Epithelial cell of prostate (primary cell): ENCODE measurements around the gene GYS2.
A peak's percentile ranks its signal among the peaks of the same experiment; 100 is the strongest.

Experiments used
- DNase-seq: peaks from one replicate; pipeline ENCODE4 v3.0.0-alpha.2; 2011; ENCODE audit warnings: low read depth, low spot score
- H3K27ac ChIP-seq: fragments of 450-650 bp; 2 replicates; pipeline ENCODE4 v1.5.1; 2017; ENCODE audit warnings: mild to moderate bottlenecking

Gene GYS2

DNA sequence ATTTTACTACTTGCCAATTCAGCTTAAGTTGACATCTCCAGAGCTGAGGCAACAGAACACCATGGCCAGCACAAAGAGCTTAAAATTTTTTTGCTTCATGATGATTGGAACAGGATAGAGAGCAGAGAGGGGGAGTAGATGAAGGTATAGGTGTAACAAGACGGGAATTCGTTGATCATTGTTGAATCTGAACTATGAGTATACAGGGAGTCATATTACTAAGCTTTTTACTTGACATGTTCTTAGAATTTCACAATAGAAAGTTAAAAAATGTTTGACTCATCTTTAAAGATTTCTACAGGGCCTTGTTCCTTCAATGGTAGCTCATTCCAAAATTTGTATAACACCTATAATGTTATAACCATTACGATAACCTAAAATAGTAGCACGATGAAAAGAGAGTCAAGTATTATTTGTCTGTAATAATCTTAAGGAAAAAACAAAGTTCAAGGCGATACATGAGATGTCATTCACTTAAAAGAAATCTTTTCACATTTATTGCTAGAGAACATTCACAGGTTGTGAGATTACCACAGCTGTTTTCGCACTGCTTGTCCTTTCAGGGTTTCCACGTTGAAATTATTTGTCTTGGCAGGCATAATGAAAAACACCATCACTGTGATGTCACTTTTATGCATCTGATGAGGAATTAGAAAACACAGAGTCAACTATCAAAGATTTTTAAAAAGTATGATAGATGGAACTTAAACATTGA is 44.6 kb downstream of the GYS2 start:
- H3K27ac ChIP-seq = peak overlapping the region; percentile 72
- peak; percentile 49 for DNase-seq

DNA sequence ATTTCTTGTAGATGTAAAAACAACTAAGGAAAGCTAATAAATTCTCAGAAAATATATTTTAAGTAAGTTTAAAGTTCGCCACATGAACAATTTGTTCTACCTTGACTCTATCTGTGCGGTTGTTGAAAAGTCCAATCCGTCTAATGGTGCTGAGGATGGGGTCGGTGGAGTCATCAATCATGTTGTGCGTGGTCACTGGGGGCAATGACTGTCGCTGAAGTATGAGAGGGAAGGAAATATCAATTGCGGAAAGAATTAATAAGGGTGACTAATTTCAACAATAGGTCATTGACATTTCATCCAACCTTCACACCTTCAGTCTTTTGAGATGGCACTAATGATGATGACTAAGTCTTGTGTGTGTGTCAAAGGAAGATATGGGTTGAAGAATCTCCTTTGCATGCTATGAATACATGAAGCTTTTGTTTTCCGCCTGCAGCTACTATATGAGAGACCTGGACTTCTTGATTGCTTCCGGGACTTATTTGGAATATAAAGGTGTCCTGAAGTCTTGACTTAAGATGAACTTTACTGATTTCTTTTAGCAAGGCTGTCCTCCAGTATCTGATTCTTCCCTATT is 46.5 kb downstream of the GYS2 start:
- DNase-seq = no peak

DNA sequence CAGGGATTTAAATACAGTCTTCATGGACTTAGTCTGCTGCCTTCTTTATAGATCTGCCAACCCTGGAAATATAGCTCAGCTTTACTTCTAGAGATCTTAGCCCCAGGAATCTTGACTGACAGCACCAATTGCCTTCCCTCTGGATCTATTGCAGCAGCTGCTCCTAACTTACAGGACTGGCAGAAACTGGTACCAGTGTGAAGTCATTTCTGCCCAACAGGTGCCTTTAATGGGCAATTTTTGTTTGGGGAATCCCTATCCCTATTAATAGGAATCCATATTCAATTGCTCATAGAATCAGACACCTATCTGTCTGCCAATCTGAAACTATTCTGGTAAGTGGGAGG is 51.3 kb downstream of the GYS2 start:
- no peak overlapping the region for H3K27ac ChIP-seq

More for the DNA sequence above, 46.5 kb downstream of the GYS2 start:
- no peak overlapping the region for H3K27ac ChIP-seq

DNA sequence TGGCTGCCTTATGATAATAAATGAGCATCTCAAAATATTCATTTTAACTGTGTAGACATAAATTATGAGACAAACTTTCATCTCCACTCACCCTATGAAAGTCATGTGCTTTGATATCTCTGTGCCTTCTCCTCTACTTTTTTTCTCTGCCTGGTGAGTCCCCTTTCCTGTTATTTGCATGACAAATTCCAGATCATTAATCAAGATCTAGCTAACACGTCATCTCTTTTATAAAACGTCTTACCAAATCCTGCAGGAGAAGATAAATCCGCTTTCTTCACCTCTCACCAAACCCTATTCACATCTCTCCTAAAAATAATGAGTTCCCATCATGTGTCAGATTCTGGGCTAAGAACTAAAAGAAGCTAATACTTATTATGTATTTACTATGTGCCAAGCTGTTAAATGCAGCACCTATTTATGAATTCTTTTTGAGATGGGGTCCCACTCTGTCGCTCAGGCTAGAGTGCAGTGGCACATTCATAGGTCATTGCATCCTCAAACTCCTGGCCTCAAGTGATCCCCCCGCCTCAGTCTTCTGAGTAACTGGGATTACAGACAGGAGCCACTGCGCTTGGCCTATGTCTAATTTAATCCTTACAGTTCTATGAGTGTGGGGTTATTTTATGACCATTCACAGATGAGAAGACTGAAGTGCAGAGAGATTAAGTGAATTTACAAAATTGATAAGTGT is 51.9 kb downstream of the GYS2 start:
- no peak for DNase-seq
- H3K27ac ChIP-seq = no peak overlapping the region

More for the DNA sequence above, 51.3 kb downstream of the GYS2 start:
- DNase-seq = no peak

DNA sequence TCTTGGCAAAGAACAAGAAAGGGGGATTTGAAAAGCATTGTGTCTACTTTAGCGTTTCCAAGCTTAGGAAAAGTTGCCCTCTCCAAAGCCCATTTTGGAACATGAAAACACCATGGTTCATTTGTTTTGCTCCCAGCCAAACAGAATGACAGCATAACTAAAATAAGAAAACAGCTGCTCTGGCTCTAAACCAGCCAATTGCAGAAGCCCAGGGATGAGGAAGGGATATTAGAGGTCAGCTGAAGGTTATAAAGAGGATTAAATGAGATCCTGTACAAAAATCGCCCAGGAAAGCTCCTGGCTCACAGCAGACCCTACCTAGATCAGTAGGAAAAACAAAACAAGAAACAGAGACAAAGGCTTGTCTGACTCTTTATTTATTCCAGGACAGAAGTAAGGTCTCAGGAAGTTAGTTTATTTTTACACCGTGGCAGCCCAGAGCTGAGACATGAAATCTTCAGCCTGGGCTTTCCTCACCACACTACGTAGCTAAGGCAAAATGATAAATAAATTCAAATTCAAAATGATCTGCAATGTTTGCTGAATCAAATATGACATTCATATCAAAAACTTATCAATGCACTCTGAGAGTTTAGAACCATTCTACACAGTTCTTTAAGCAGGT is 52.7 kb downstream of the GYS2 start:
- H3K27ac ChIP-seq = no peak overlapping the region
- no peak for DNase-seq

DNA sequence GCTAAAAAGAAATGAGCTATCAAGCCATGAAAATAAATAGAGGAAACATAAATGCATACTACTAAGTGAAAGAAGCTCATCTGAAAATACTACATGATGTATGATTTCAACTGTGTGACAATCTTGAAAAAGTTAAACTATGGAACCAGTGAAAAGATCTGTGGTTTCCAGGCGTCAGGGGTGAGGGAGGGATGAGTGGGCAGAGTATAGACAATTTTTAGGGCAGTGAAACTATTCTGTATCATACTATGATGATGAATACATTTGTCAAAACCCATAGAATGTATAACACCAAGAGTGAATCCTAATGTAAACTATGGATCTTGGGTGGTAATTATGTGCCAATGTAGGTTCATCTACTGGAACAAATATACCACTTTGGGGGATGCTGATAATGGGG is 57.2 kb downstream of the GYS2 start:
- H3K27ac ChIP-seq = no peak overlapping the region
- no peak for DNase-seq

DNA sequence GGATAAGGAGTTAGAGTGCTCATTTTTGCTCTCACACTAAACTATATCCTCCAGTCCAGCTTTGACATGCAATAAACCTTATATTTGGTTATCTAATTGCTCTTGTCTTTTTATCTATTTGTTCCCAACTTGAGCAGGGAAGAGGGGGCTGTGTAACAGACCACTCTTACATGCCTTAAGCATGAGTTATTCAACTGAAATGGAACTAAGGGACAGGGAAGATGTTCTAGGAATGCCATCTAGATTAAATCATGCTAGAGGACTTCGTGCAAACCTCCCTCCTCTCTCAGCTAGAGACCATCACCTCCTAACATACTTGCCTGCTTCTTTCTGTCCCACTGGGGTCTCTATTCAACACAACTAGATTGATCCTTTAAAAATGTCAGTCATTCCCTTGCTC is 57.9 kb downstream of the GYS2 start:
- no peak overlapping the region for H3K27ac ChIP-seq
- DNase-seq = no peak

DNA sequence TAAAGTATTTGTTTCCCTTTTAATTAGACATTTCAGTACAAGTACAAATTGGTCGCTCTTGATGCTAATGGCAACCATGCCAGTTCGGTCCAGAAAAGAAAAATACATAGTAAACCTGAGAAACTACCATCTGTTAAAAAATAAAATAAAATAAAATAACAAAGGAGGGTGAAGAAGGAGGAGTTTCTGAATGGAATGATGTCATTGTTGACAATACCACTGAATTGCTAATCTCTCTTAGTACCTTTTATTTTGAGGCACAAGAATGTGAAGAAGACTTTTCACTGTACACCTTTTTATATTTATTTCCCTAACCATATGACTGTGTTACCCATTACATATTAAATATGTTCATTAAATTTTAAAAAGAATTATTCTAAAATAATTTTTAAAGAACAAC is 59.1 kb downstream of the GYS2 start:
- DNase-seq = no peak
- no peak overlapping the region for H3K27ac ChIP-seq

DNA sequence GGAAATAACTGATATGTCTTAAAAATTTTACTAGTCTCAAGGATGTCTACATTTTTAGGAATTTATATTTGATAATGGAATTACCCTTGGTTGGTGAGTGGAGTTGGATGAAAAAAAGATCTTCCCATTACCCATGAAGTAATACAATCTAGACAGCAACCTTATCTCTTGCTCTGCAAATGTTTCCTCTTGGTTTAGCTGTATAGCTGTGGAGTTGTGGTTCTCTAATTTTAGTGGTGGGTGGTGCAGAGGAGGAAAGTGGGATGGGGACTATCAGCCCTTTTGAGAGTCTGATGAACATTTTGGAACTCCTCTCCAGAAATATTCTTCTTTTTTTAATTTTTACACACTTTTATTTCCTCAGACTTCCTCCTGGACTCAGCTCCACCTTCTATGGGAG is 61.5 kb downstream of the GYS2 start:
- no peak for DNase-seq
- H3K27ac ChIP-seq = no peak overlapping the region

DNA sequence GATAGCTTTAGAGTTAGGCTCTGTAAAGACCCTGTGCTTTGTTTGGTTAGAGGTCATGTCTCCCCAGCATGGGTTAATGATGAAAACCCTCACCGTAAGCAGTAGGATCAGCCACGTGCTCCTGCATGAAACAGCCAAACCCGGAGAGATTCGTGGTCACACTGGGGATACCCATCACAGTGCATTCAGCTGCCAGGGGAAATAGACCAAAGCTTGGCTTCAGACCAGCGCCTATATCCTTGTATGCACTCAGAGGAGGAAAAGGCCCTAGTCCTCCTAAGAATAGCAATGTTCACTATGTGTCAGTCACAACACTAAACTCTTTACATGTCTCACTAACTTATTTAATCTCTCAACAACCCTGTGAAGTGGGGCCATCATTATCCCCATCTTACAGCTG is 62.2 kb downstream of the GYS2 start:
- H3K27ac ChIP-seq = no peak overlapping the region
- DNase-seq = no peak

DNA sequence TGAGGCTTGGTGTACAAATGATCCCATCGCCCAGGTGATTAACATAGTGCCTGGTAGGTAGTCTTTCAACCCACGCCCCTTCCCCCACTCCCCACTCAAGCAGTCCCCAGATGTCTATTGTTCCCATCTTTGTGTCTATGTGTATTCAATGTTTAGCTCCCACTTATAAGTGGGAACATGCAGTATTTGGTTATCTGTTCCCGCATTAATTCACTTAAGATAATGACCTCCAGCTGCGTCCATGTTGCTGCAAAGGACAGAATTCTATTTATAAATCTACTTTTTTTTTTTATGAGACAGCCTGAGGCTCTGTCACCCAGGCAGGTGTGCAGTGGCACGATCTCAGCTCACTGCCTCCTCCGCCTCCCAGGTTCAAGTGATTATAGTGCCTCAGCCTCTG is 62.9 kb downstream of the GYS2 start:
- no peak overlapping the region for H3K27ac ChIP-seq
- DNase-seq = no peak

DNA sequence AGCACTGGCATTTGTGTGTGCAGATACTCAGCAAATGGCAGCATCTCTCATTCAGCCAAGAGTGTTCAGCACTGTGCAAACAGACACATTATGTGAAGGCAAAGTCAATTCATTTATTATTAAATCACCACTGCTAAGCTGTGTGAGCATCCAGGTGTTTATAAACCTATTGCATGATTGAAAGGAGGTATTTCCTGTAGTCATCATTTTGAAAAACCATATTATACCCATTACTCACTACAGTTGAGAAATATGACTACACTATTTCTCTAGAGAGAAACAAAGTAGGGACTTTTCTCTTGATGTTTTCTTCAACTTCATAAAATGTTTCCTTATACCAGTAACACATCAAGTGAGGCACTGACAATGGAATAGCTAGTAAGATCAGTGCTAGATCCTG is 64.8 kb downstream of the GYS2 start:
- H3K27ac ChIP-seq = peak overlapping the region; percentile 33
- no peak for DNase-seq

DNA sequence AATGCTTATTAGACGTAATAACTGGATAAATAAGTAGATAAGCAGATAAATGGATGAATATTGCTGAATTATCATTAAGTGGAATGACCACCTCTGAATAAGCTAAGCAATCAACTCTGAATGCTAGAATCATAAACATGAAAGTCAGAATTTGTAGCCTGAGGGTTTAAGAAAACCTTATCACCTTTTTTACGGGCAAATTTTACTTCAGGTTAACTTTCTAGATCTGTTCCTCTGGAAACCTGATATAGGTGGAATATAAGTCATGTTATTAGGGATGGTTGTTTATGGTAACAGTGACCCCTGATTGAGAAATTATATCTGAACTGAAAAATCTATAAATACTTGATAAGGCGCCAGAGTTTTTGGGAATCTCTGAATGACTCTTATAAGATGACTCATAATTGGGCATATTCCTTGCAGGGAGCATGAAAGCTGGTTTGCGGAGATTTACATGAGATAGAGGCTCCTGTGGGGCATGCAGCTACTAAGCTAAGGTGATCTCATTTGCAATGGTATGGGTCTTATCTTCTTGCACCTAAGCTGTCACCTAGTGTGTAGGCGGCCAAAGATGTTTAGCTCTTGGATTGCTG is 66.5 kb downstream of the GYS2 start:
- no peak overlapping the region for H3K27ac ChIP-seq
- DNase-seq = no peak

DNA sequence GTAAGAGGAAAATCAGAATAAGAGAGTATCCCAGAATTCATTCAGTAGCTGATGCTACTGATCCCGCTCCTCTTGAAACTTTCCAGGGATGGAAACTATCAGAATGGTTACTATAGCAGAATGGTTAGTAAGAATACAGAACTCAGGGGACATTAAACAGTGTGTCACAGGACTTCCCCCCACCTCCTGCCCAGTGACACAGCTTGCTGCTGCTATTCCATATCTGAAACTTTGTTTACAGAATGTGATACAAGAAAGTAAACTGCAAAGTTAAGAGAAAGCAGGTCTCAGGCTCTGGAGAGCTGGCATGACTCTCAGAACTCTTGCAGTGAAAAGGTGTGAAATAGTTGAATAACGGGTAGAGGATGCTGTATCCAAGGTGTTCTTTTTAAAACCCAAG is 75.2 kb downstream of the GYS2 start:
- DNase-seq = no peak
- H3K27ac ChIP-seq = no peak overlapping the region

DNA sequence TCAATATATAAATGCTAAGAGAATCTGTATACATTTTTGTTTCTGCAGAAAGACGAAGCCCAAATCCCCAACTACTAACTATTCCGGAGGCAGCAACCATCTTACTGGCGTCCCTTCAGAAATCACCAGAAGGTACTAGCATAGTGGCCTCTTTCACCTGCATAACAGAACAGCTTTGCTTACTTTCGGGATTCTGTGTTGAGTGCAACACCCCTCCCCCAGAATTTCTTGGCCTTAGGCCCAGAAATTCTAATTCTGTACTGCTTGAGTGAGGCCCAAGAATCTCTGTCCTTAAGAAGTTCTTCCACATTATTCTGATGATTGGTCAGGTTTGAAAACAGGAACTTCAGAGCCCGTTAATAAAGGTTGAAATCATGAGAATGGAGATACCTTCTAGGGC is 75.7 kb downstream of the GYS2 start:
- no peak for DNase-seq
- H3K27ac ChIP-seq = no peak overlapping the region

DNA sequence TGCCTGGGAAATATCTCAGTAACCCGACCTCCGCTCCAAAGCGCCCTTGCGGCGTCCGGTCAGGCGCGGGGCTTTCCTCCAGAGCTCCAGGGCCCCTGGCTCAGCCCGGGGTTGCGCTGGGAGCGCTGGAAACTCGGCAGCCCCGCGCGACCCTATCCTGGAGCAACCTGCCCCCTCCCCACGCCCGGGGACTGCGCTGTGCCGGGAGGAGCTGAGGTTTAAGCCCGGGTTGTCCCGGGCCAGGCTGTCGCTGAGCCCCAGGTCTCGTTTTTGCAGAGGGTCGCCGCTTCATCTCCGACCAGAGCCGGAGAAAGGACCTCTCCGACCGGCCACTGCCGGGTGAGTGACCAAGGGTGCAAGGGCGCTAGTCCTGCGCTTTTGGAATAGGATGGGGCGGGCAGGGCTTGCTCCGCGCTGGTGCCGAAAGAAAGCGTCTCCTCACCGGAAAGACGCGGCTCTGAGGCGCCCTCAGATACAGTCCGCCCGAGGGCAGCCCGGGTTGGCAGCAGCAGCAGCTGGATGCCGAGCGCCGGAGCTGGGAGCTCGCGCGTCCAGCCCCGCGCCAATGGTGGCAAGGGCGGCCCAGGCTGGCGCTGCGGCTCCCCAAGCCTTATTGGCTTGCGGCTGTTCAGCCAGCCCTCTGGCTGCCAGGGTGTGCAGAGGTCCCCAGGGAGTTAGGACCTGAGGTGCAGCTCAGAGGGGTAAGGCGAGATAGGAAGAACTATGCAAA is 77.0 kb downstream of the GYS2 start:
- no peak overlapping the region for H3K27ac ChIP-seq
- peak; percentile 10 for DNase-seq

DNA sequence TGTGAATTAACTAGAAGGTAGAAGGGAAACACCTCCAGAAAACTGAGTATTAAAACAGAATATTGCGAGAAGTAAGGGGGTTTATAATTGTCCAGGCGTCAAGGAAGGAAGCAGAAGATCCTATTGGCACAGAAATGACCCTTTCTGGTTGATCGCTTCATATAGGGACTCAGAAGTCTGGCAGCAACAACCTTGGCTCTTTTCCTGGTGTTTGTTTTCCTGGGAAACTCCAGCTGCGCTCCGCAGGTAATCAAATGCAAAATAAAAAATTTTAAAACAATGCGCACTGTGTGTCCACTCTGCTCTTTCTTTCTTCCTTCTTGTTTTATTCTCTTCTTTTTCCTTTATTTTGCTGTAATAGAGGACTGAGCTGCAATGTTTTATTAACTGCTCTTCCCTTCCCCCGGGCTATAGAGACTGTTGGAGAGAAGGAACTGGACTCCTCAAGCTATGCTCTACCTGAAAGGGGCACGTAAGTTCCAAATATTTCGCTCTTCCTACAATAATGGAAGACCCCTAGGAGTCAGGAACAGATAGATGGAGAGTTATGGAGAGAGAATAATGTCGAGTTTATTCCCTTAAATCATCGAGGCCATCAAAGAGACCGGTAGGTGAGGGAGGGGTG is 77.8 kb downstream of the GYS2 start:
- no peak for DNase-seq
- H3K27ac ChIP-seq = no peak overlapping the region

DNA sequence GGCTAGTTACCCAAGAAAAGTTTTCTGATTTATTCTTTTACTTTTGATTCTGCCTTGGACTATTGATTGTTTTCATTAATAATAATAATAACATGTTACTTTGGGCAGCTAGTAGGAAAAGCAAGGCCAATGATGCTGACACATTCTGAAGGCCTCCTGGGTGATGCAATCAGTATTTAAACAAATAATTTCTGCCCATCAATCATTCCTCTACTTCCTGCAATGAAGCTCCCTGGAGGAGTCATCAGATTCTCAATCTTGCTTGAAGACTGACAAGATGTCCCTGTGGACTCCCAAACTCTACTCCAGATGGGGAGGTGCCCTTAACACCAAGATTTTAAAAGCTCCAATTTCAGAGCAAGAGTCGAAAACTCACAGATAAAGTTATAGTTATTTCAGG is 78.6 kb downstream of the GYS2 start, which contains the start of gene SPX:
SPX (plus strand) TSS at position 244 of the 400 bp plus-strand sequence. CDS start 177 bp downstream, outside the sequence.
- peak; percentile 33 for DNase-seq
- peak within 1 kb of the TSS; percentile 15 for H3K27ac ChIP-seq

DNA sequence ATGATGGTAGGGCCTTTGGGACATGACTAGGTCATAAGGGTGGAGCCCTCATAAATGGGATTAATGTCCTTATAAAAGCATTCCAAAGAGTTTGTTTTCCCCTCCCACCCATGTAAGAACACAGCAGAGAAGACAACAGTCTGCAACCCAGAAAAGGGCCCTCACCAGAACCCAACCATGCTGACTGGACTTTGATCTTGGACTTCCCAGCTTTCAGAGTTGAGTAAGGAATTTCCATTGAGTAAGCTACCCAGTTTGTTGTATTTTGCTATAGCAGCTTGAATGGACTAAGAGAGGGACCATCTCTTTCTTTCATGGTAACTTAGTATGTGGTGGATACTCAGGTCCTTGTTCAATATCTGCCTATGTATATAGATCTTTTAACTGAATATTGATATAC is 81.5 kb downstream of the GYS2 start:
- no peak overlapping the region for H3K27ac ChIP-seq
- no peak for DNase-seq

DNA sequence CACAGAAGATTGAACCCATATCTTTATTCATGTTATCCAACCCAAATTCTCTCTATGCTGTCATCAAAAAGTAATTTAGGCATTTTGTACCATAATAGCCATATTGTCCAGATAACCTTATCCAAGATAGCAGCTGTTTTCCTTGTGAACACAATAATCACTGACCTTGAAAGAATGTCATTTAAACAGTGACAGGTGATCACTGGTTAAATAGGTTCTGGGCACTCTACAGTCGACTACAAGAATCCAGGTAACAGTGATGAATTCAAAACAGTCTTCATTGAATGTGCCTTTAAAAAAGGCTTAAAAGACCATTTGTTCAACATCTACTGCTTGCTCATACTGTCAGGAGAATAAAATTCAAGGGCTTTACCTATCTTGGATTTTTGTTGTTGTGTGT is 83.1 kb downstream of the GYS2 start:
- DNase-seq = no peak
- H3K27ac ChIP-seq = no peak overlapping the region
